Activated naive CD4-positive, alpha-beta T cell treated with anti-CD3 and anti-CD28 coated beads, Interleukin-2, amount 50 U/mL, for 24 hours (primary cell): ENCODE results near the gene HBB.
"Not testable (repeated sequence)": the region's sequence is repeated elsewhere in the genome, so short reads cannot be mapped to it uniquely, and the experiment has no call there.

Experiments
- H3K27ac Mint-ChIP-seq: one replicate; pipeline ENCODE4 v1.8.0; 2021; ENCODE audit warnings: mild to moderate bottlenecking, mixed read lengths
- H3K27me3 Mint-ChIP-seq: one replicate; pipeline ENCODE4 v1.8.0; 2021; ENCODE audit warnings: mixed read lengths
- H3K36me3 Mint-ChIP-seq: one replicate; pipeline ENCODE4 v1.8.0; 2021; ENCODE audit warnings: mixed read lengths
- H3K4me1 Mint-ChIP-seq: one replicate; pipeline ENCODE4 v1.8.0; 2021; ENCODE audit warnings: mixed read lengths
- H3K4me3 Mint-ChIP-seq: one replicate; pipeline ENCODE4 v1.8.0; 2021; ENCODE audit warnings: mild to moderate bottlenecking, mixed read lengths
- H3K9me3 Mint-ChIP-seq: one replicate; pipeline ENCODE4 v1.8.0; 2021; ENCODE audit warnings: mixed read lengths

Gene HBB

GRCh38 chr11:5252192-5252918, 25.5 kb upstream of the HBB start:
- Mint-ChIP-seq H3K27me3 (peaks cover 8% of the 10 kb centered on the region), H3K4me1 (no peaks in the 10 kb centered on the region), H3K27ac (no peak overlapping the region), H3K36me3 (no peaks in the 10 kb centered on the region), H3K9me3 (no peaks in the 10 kb centered on the region), H3K4me3 (no peak overlapping the region)

- H3K36me3 Mint-ChIP-seq = no peaks in the 10 kb centered on the region
- peaks cover 4% of the 10 kb centered on the region for H3K27me3 Mint-ChIP-seq
- no peak overlapping the region for H3K4me3 Mint-ChIP-seq
Observed at GRCh38 chr11:5251746-5252145, 24.9 kb upstream of the HBB start.

GRCh38 chr11:5250543-5251204, 23.8 kb upstream of the HBB start:
- Mint-ChIP-seq H3K4me3 (no peak overlapping the region), H3K9me3 (no peaks in the 10 kb centered on the region), H3K27me3 (no peaks in the 10 kb centered on the region), H3K4me1 (no peaks in the 10 kb centered on the region), H3K36me3 (no peaks in the 10 kb centered on the region), H3K27ac (no peak overlapping the region)

More at GRCh38 chr11:5251746-5252145, 24.9 kb upstream of the HBB start:
- Mint-ChIP-seq H3K4me1 (no peaks in the 10 kb centered on the region), H3K9me3 (no peaks in the 10 kb centered on the region), H3K27ac (no peak overlapping the region)

GRCh38 chr11:5249807-5250396, 23.0 kb upstream of the HBB start, which contains the start of gene HBG1:
Gene HBG1 (minus strand): TSS chr11:5249857. CDS start chr11:5249804, 53 bp downstream.
- H3K27me3 Mint-ChIP-seq, H3K9me3 Mint-ChIP-seq, H3K4me3 Mint-ChIP-seq, H3K27ac Mint-ChIP-seq, H3K36me3 Mint-ChIP-seq, H3K4me1 Mint-ChIP-seq: not testable (repeated sequence)

GRCh38 chr11:5248498-5248897, 21.6 kb upstream of the HBB start:
- not testable (repeated sequence) for H3K4me1 Mint-ChIP-seq, H3K9me3 Mint-ChIP-seq, H3K36me3 Mint-ChIP-seq, H3K27ac Mint-ChIP-seq, H3K27me3 Mint-ChIP-seq, H3K4me3 Mint-ChIP-seq

GRCh38 chr11:5247472-5248192, 20.8 kb upstream of the HBB start:
- Mint-ChIP-seq H3K9me3 (no peaks in the 10 kb centered on the region), H3K27ac (no peak overlapping the region), H3K36me3 (no peaks in the 10 kb centered on the region), H3K4me3 (no peak overlapping the region), H3K27me3 (peaks cover 2% of the 10 kb centered on the region), H3K4me1 (no peaks in the 10 kb centered on the region)

GRCh38 chr11:5246772-5247471, 20.1 kb upstream of the HBB start:
- H3K9me3 Mint-ChIP-seq = no peaks in the 10 kb centered on the region
- no peaks in the 10 kb centered on the region for H3K36me3 Mint-ChIP-seq
- H3K4me3 Mint-ChIP-seq = no peak overlapping the region
- H3K27me3 Mint-ChIP-seq = peaks cover 2% of the 10 kb centered on the region
- H3K27ac Mint-ChIP-seq = no peak overlapping the region
- H3K4me1 Mint-ChIP-seq = no peaks in the 10 kb centered on the region

GRCh38 chr11:5245155-5245554, 18.3 kb upstream of the HBB start:
- H3K4me3 Mint-ChIP-seq = no peak overlapping the region
- no peaks in the 10 kb centered on the region for H3K9me3 Mint-ChIP-seq
- no peak overlapping the region for H3K27ac Mint-ChIP-seq
- peaks cover 2% of the 10 kb centered on the region for H3K27me3 Mint-ChIP-seq
- no peaks in the 10 kb centered on the region for H3K4me1 Mint-ChIP-seq
- H3K36me3 Mint-ChIP-seq = no peaks in the 10 kb centered on the region

- H3K4me3 Mint-ChIP-seq = no peak overlapping the region
- H3K36me3 Mint-ChIP-seq = no peaks in the 10 kb centered on the region
- no peaks in the 10 kb centered on the region for H3K4me1 Mint-ChIP-seq
- peaks cover 4% of the 10 kb centered on the region for H3K27me3 Mint-ChIP-seq
- no peak overlapping the region for H3K27ac Mint-ChIP-seq
- no peaks in the 10 kb centered on the region for H3K9me3 Mint-ChIP-seq
Observed at GRCh38 chr11:5243816-5244180, 16.9 kb upstream of the HBB start.

- H3K27ac Mint-ChIP-seq = no peak overlapping the region
- H3K4me3 Mint-ChIP-seq = no peak overlapping the region
- H3K27me3 Mint-ChIP-seq = peaks cover 6% of the 10 kb centered on the region
- no peaks in the 10 kb centered on the region for H3K9me3 Mint-ChIP-seq
- no peaks in the 10 kb centered on the region for H3K4me1 Mint-ChIP-seq
- H3K36me3 Mint-ChIP-seq = no peaks in the 10 kb centered on the region
Observed at GRCh38 chr11:5242933-5243815, 16.3 kb upstream of the HBB start.

- peaks cover 8% of the 10 kb centered on the region for H3K27me3 Mint-ChIP-seq
- H3K27ac Mint-ChIP-seq = no peak overlapping the region
- no peaks in the 10 kb centered on the region for H3K4me1 Mint-ChIP-seq
- H3K36me3 Mint-ChIP-seq = no peaks in the 10 kb centered on the region
- H3K4me3 Mint-ChIP-seq = no peak overlapping the region
- H3K9me3 Mint-ChIP-seq = no peaks in the 10 kb centered on the region
Observed at GRCh38 chr11:5242208-5242607, 15.3 kb upstream of the HBB start.

GRCh38 chr11:5241458-5241857, 14.6 kb upstream of the HBB start:
- H3K27me3 Mint-ChIP-seq = peaks cover 8% of the 10 kb centered on the region
- no peak overlapping the region for H3K27ac Mint-ChIP-seq
- no peaks in the 10 kb centered on the region for H3K4me1 Mint-ChIP-seq
- H3K4me3 Mint-ChIP-seq = no peak overlapping the region
- H3K36me3 Mint-ChIP-seq = no peaks in the 10 kb centered on the region
- H3K9me3 Mint-ChIP-seq = no peaks in the 10 kb centered on the region

- H3K9me3 Mint-ChIP-seq = no peaks in the 10 kb centered on the region
- no peaks in the 10 kb centered on the region for H3K36me3 Mint-ChIP-seq
- peaks cover 8% of the 10 kb centered on the region for H3K27me3 Mint-ChIP-seq
Observed at GRCh38 chr11:5240458-5240857, 13.6 kb upstream of the HBB start.

GRCh38 chr11:5240056-5240455, 13.2 kb upstream of the HBB start:
- H3K27me3 Mint-ChIP-seq = peaks cover 8% of the 10 kb centered on the region
- no peaks in the 10 kb centered on the region for H3K9me3 Mint-ChIP-seq
- H3K36me3 Mint-ChIP-seq = no peaks in the 10 kb centered on the region
- H3K4me1 Mint-ChIP-seq = no peaks in the 10 kb centered on the region
- H3K4me3 Mint-ChIP-seq = no peak overlapping the region
- H3K27ac Mint-ChIP-seq = no peak overlapping the region

More at GRCh38 chr11:5240458-5240857, 13.6 kb upstream of the HBB start:
- Mint-ChIP-seq H3K4me1 (no peaks in the 10 kb centered on the region), H3K27ac (no peak overlapping the region), H3K4me3 (no peak overlapping the region)
